HL-60/S4 treated with phorbol 12-myristate 13-acetate at 8.2 ng/mL for 4 days and 3 days (cell line): Measurements from ENCODE around the gene RHBDD1.

Experiments
- in situ Hi-C: fragments of 300-500 bp; cut with MboI; formaldehyde crosslinking; loops from 2 replicates; pipeline ENCODE4 v1.15.0; 2022; ENCODE audit warnings: low sequenced_read_pairs

The RHBDD1 gene

DNA sequence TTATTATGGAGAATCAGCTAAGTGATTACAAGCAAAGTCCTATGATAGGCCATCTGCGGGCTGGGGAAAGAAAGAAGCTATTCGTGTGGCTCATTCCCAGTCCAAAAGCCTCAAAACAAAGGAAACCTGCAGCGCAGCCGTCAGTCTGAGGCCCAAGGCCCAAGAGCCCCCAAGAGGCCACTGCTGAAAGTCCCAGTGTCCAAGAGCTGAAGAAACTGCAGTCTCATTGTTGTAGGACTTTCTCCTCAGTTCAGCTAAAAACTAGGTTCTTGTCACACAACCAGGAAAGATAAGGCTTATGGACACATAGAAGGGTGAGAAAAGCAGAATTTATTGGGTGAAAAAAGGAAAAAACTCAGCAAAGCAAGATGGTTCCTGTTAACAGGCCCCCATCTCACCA, 143.2 kb downstream of the RHBDD1 start:
- in situ Hi-C loops = no loop called here

DNA sequence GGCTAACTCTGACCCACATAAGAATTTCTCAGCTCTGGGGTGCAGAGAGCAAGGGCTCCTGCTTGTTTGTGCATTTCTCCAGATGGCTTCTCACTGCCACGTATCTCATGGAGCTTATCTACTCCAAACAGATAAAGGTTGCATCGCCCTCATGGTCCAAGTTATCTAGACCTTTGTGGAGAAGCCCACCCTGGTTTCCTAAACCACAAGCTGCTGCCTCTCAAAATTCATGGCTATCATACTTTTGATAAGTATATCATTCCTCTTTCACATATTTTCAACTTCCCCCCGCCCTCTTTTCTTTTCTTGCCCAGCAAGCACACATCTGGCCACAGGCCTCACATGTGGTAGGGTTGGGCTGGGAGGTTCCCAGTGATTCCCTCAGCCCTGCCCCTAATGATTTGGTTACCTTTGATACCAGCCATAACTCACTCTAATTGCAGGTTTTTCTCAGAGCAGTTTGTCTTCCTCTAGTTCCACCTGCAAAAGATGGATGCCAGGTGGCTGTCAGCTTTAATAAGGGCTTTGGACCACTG, 146.0 kb downstream of the RHBDD1 start:
- in situ Hi-C loops = no loop called here

DNA sequence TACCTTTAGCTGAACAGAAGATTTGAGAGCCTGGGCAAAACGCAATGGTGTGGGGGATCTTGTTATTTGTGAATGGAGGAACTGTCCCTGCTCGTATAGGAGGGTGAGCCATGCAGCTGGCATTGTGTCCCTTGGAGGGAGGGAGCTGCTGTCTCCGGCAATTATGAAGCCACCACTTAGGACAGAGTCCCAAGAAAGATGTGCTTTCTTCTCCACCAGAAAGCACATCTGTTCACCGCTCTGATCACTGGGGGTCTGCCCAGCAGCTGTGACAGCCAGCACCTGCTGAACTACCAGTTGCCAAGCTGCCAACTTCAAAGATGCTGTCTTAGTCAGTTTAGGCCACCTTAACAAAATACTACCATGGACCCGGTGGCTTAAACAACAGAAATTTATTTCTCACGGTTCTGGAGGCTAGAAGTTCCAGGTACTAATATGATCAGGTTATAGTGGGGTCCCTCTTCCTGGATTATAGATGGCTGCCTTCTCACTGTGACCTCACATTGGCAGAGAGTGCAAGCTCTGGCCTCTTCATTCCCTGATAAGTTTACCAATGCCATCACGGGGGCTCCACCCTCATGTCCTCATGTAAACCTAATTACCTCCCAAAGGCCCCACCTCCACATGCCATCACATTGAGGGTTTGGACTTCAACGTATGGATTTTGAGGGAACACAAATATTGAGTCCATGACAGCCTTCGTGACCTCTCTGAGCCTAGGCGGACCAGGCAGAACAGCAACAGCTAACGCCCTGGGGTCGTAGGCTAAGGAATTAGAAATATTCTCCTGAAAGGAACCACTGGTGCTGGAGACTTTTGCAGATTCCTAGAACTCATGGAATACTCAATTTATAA, 148.3 kb downstream of the RHBDD1 start:
- in situ Hi-C loops = no loop called here

DNA sequence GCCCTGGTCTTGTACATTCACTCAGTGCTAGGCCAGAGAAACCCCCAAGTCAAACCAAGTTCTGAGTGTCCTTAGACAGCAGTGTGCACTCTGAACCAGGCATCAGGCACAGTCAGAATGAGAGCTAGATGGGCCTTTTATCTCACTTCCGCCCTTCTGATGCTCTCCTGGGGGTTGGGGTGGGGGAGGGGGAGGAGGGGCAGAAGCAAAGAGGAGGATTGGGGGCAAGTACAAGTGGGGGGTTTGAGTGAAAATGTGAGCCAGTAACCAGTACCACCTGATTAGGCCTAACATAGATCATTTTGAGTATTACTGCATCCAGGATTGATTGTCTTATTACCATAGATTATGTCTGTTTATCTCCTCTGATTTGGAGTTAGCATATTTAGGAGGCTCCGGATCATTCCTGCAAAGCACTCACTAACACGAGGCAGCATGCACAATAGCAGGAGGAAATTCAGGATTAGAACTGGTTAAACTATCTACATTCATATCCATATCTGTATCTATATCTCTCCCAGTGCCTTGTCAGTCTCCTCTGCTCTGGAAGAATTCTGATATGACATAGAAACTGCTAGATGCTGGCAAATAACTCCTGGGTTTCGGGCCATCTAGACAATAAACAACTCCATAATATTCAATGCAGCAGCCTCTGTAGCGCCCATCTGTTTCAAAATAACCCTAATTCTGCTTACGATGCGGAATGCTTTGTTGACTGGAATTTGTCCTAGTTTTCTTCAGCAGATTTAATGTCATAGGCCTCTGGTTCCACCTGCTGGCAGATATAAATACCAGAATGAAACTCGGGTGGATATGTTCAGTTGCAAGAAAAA, 149.1 kb downstream of the RHBDD1 start:
- in situ Hi-C loops = no loop called here

GRCh38 chr2:226985583-226985946, 149.7 kb downstream of the RHBDD1 start:
- in situ Hi-C loops = no loop called here

DNA sequence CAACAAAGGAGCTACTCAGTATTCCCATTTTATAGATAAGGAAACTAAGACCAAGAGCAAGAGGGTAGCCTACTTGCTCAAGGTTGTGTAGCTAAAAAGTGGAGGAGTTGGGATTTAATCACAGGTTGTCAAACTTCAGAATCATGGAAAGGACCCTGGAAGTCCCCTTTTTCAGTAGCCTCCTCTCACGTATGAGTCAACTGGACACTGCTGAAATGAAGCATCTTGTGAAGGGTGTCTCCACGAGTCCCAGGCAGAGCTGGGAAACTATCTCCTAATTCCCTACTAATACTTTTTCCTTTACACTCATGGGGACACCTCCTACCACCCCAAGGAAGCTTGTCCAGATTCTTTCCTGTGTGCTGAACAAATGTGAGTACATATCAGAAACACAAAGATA, 155.8 kb downstream of the RHBDD1 start:
- in situ Hi-C loops = no loop called here

DNA sequence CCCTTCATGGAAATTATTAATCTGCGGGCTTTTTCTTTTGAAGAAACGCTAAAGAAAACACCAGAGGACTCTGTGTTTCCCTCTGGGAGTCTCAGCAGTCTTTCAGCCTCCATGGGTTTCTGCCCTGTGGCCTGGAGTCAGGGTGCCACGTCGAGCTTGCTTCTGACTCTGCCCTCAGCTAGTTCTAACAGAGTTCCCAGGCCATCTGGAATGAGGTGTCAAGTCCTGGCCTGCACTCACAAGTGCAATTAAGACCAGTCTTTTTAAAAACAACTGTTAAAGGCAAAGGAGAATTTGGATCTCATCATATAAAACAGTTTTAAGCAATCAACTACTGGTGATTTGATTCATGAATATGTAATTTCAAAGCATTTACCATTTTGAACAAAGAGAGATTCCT, 157.3 kb downstream of the RHBDD1 start:
- in situ Hi-C loops = no loop called here

DNA sequence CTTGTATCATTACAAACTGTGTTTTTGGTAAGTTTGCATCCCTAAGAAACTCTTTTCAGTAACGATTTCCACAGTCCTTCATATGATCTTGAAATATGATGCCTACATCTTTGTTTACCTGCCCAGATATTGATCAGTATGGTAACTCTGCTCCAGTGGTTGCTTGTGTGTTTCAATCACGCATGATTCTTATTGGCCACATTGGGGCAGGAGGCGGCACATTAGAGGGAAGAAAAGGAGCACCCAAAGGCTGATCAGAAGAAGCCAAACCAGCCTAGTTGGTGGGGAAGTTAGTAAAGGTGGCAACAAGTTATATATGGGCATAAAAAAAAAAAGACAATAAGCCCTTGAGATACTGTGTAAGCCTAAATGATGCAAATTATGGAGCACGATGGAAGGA, 158.9 kb downstream of the RHBDD1 start:
- in situ Hi-C loops = no loop called here

DNA sequence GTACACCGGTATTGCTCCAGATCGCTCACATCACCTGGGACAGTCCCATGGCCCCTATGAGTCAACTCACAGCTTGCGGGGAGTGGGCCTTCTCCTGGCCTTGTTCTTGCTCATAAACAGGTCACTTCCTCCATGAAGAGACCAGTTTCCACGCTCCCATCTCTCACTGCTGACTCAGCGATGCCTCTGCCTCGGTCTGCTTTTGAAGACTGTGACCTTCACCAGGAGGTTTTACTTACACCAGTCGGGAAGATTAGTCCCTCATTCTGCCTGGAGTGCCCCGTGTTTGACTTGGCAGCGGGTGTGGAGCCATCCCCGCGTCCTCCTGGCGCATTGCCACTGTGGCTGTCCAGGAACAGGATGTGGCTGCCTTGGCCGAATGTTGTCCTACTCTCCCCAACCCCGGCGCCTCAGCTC, 159.8 kb downstream of the RHBDD1 start:
- in situ Hi-C loops = no loop called here

- in situ Hi-C loops = no loop called here
Observed at GRCh38 chr2:226999661-227000060, 163.8 kb downstream of the RHBDD1 start.

GRCh38 chr2:227000123-227000522, 164.3 kb downstream of the RHBDD1 start:
- in situ Hi-C loops = no loop called here

GRCh38 chr2:227004482-227004881, 168.6 kb downstream of the RHBDD1 start:
- in situ Hi-C loops = no loop called here

GRCh38 chr2:227006189-227006897, 170.5 kb downstream of the RHBDD1 start:
- in situ Hi-C loops = no loop called here

GRCh38 chr2:227007148-227007547, 171.3 kb downstream of the RHBDD1 start:
- in situ Hi-C loops = no loop called here

DNA sequence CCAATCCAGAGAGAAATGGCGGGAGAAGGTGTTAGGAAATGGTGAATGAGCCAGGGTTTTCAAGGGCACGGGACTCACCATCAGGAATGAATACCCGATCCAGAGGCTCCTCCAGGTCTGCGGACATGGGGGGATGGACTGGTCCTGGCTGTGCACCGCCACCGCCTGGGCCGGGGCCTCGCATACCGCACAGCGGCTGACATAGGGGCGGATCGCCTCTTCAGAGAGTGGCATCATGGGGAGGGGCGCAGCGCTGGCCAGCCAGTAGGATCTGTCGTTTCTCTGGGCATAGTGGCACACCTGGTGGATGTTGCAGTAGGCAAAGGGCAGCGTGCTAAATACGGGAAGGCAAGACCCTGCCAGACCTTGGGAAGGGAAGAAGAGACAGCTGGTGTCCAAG, 172.1 kb downstream of the RHBDD1 start:
- in situ Hi-C loops = no loop called here

DNA sequence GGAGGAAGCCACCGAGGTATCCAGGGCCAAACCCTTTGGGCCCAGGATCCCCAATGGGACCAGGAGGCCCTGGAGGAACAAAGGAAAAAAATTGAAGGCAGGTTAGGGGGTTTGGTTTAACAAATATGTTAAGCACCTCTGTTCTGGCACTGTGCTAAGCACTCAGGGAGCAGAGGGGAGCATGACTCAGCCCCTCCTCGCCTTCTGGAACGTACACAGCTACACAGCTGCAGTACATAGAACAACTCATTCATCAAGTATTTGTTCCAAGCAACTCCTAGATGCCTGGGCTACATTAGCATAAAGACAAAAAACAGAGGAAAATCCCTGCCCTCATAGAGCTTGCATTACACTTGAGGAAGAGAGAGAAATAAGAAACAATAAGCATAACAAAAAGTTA, 174.6 kb downstream of the RHBDD1 start:
- in situ Hi-C loops = no loop called here

GRCh38 chr2:227013330-227013729, 177.5 kb downstream of the RHBDD1 start:
- in situ Hi-C loops = no loop called here

GRCh38 chr2:227013881-227014280, 178.0 kb downstream of the RHBDD1 start:
- in situ Hi-C loops = no loop called here

DNA sequence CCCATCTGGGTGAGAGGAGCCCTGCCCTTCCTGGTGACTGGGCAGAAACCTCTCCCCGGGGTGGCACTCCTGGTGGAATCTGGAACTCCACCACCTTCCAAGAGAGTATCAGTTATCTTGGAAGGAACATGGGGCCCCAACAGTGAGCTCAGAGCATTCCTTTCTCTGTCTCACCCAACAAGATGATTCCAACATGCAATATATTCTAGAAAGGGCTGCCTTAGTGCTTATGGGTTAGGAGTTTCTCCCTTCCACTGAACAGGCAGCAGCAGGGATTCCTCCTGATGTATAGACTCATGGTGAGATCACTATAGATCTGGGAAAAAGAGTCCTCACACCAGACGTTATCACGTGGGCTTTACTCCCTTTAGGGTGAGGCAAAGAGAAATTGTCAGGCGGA, 181.0 kb downstream of the RHBDD1 start:
- in situ Hi-C loops = no loop called here

- in situ Hi-C loops = no loop called here
Observed at GRCh38 chr2:227020416-227020815, 184.6 kb downstream of the RHBDD1 start.

- in situ Hi-C loops = no loop called here
Observed at GRCh38 chr2:227022608-227023007, 186.8 kb downstream of the RHBDD1 start.
